GM12872 (cell line): ENCODE results near the gene VTN.
A peak's percentile ranks its signal among the peaks of the same experiment; 100 is the strongest.

ENCODE experiments used
- CTCF ChIP-seq: IDR thresholded peaks from 3 replicates; pipeline ENCODE4 v1.5.1; 2011; ENCODE audit warnings: low read depth, mild to moderate bottlenecking, low read length, moderate library complexity; ENCODE audit not compliant: insufficient read depth

The VTN gene

DNA sequence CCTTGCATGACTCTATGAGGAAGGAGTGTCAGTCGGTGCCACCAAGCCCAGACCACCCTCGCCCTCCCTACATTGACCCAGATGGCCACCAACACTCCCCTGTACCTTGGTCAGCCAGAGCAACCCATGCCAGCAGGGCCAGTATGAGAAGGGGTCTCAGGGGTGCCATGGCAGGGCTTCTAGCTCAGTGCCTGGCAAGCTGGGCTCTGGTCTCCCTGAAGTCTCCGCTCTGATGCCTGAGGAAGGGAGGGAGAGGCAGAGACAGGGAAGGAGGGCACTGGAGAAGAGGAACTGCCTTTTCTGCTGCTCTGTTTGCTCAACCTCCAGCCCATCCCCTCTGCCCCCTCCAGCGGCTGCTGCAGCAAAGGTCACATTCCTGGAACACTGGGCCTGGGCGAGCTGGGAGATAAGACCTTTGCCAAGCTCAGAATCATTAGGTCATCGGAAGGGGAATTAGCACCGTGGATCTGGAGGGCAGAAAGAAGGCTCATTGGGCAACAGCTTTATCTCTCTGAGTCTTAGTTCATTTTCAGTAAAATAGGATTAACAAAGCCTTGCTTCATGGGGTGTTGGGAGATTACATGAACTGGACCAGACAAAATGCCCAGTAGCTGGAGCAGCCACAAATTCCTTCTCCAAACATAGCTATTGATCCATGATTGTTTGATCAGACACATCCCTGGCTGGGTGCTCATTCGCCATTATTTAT is at the start of gene VTN:
Gene VTN, minus strand, starts transcription at position 273 of the 709 bp plus-strand sequence. Its CDS starts 104 bp downstream, at position 169.
- TF ChIP-seq CTCF: no peak

- peak; percentile 98 for TF ChIP-seq CTCF
These were observed 46.7 kb upstream of the VTN start for GRCh38 chr17:28416703-28417311.

GRCh38 chr17:28415886-28416285 is 45.8 kb upstream of the VTN start:
- TF ChIP-seq CTCF: no peak

- TF ChIP-seq CTCF: no peak
These were observed 43.7 kb upstream of the VTN start for GRCh38 chr17:28413804-28414203.

- TF ChIP-seq CTCF: no peak
These were observed 42.0 kb upstream of the VTN start for GRCh38 chr17:28412099-28412498.

DNA sequence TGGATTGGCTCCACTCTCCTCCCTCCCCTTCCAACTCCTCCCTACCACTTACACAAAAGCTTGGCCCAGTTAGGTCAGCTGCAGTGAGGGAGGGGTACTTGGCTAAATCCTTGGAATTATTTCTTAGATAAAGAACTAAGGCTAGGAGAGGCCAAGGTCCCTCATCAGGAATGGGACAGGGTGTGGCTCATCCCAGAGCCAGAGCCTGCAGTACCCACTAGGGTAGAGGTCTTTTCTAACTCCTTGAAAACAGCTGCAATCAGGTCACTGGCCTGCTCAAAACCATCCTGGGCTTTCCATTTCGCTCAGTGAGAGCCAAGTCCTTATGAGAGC is 37.8 kb upstream of the VTN start:
- no peak for TF ChIP-seq CTCF

DNA sequence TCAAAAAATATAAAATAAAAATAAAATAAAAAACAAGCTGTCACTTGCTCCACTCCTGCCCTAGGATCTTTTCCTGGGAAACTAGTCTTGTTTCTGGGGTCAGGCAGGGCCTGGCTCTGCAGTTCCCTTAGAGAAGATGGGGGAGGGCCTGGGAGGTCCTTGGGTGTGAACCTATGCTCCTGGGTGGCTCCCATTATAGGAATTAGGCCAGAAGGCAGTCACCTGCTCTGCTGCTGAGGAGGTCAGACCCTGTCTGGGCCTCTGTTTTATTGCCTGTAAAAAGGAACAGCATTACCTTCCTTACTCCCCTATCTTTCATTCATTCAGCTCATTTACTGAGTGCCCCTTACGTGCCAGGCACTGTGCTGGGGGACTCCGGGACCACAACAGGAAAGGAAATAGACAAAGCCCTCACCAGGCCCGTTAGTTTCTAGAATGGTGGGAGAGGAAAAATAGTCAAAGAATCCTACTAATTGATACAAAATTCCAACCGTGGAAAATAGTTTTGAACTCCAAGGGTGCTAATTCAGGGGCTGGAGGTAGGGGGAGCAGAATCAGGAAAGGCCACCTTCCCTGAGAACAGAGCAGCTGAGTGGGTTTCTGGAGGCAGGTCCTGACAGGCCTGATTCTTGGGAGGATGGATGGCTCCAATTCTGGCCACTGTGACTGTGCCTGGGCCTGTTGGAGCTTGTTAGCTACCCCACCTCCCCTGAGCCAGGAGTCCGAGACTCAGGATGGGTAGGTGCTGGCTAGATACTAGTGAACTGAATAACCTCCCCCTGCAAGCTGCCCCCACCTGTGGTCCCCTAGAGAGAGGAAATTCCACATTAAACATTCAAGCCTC is 37.2 kb upstream of the VTN start:
- TF ChIP-seq CTCF: no peak
